GM23338 (cell line): Measurements from ENCODE around the gene TTBK2. TPM values are rescaled to one million over a fixed set of nuclear protein-coding genes. Genes with fewer than 3 reads are reported as not detected.

Experiments used
- ATAC-seq: fragments of 200-7000 bp; cut with Tn5 transposase; 3 replicates; pipeline ENCODE4 v1.9.1; 2020
- DNase-seq: peaks from one replicate; pipeline ENCODE4 v3.0.0-alpha.2; 2015; ENCODE audit warnings: low spot score
- H2AFZ ChIP-seq: fragments of 200-600 bp; sonication (generic); 2 replicates; pipeline ENCODE4 v1.8.0; 2016; ENCODE audit warnings: antibody characterized with exemption, mild to moderate bottlenecking, moderate library complexity
- H3F3A ChIP-seq: fragments of 200-600 bp; sonication (generic); replicated peaks from 2 replicates; pipeline ENCODE4 v1.8.0; 2017; ENCODE audit warnings: antibody characterized with exemption, mixed run types, low read depth
- H3K27ac ChIP-seq: fragments of 200-600 bp; sonication (generic); 2 replicates; pipeline ENCODE4 v1.6.1; 2016; ENCODE audit warnings: low read depth
- H3K27me3 ChIP-seq: fragments of 200-600 bp; sonication (generic); 2 replicates; pipeline ENCODE4 v1.8.0; 2016; ENCODE audit warnings: mild to moderate bottlenecking, mixed run types, moderate library complexity; ENCODE audit not compliant: insufficient read depth
- H3K36me3 ChIP-seq: fragments of 200-600 bp; sonication (generic); 2 replicates; pipeline ENCODE4 v1.8.0; 2016; ENCODE audit warnings: mild to moderate bottlenecking; ENCODE audit not compliant: insufficient read depth
- H3K4me1 ChIP-seq: fragments of 200-600 bp; sonication (generic); 2 replicates; pipeline ENCODE4 v1.8.0; 2016; ENCODE audit warnings: mild to moderate bottlenecking, moderate library complexity; ENCODE audit not compliant: insufficient read depth
- H3K4me2 ChIP-seq: fragments of 200-600 bp; sonication (generic); 2 replicates; pipeline ENCODE4 v1.7.1; 2017; ENCODE audit warnings: mixed run types
- H3K4me3 ChIP-seq: fragments of 200-600 bp; sonication (generic); 2 replicates; pipeline ENCODE4 v1.6.1; 2016; ENCODE audit warnings: mixed run types
- H3K79me2 ChIP-seq: fragments of 200-600 bp; sonication (generic); replicated peaks from 2 replicates; pipeline ENCODE4 v1.8.0; 2017; ENCODE audit warnings: mild to moderate bottlenecking; ENCODE audit not compliant: insufficient read depth
- H3K9me2 ChIP-seq: fragments of 200-600 bp; sonication (generic); 2 replicates; pipeline ENCODE4 v1.8.0; 2017; ENCODE audit not compliant: insufficient read depth
- H4K20me1 ChIP-seq: fragments of 200-600 bp; sonication (generic); replicated peaks from 2 replicates; pipeline ENCODE4 v1.8.0; 2017; ENCODE audit warnings: mild to moderate bottlenecking; ENCODE audit not compliant: insufficient read depth
- H3K27ac Mint-ChIP-seq: 2 replicates; pipeline ENCODE4 v1.8.0; 2020; ENCODE audit warnings: inconsistent platforms, mild to moderate bottlenecking, moderate library complexity, mixed read lengths
- H3K27me3 Mint-ChIP-seq: 3 replicates; pipeline ENCODE4 v1.8.0; 2022; ENCODE audit warnings: low read depth, mild to moderate bottlenecking, moderate library complexity, mixed read lengths, inconsistent platforms; ENCODE audit not compliant: insufficient read depth, poor library complexity
- H3K36me3 Mint-ChIP-seq: 3 replicates; pipeline ENCODE4 v1.8.0; 2021; ENCODE audit warnings: low read depth, mild to moderate bottlenecking, inconsistent platforms, moderate library complexity, mixed read lengths
- H3K4me1 Mint-ChIP-seq: 3 replicates; pipeline ENCODE4 v1.8.0; 2020; ENCODE audit warnings: mild to moderate bottlenecking, inconsistent platforms, mixed read lengths
- H3K4me3 Mint-ChIP-seq: 3 replicates; pipeline ENCODE4 v1.8.0; 2021; ENCODE audit warnings: moderate library complexity, mild to moderate bottlenecking, inconsistent platforms, mixed read lengths
- H3K9me3 Mint-ChIP-seq: 3 replicates; pipeline ENCODE4 v1.8.0; 2020; ENCODE audit warnings: moderate library complexity, mild to moderate bottlenecking, inconsistent platforms, mixed read lengths
- CREB1 ChIP-seq: fragments of 250-450 bp; sonication (Bioruptor Pico); IDR thresholded peaks from 2 replicates; pipeline ENCODE4 v1.5.0; 2020; ENCODE audit warnings: low read depth, mild to moderate bottlenecking, moderate library complexity
- CTCF ChIP-seq, 2 experiments: fragments of 200-600 bp in 1 of 2; sonication (generic) in 1 of 2; conservative IDR thresholded peaks; 2 replicates each; pipeline versions ENCODE4 v1.5.1 to v1.6.1; 2016 to 2017; ENCODE audit warnings: antibody characterized with exemption in 2 of 2, low read depth in 2 of 2, mild to moderate bottlenecking in 2 of 2, moderate library complexity in 1 of 2
- EZH2 ChIP-seq: fragments of 200-600 bp; sonication (generic); IDR thresholded peaks from one replicate; pipeline ENCODE4 v1.8.0; 2017; ENCODE audit warnings: antibody characterized with exemption, mild to moderate bottlenecking, low read depth; ENCODE audit not compliant: unreplicated experiment
- EZH2phosphoT487 ChIP-seq: fragments of 200-600 bp; sonication (generic); IDR thresholded peaks from one replicate; pipeline ENCODE4 v1.8.1; 2018; ENCODE audit warnings: antibody characterized with exemption; ENCODE audit not compliant: unreplicated experiment
- JUNB ChIP-seq: IDR thresholded peaks from one replicate; pipeline ENCODE4 v1.6.1; 2016; ENCODE audit warnings: antibody characterized with exemption; ENCODE audit not compliant: unreplicated experiment
- NANOG ChIP-seq: IDR thresholded peaks from 2 replicates; pipeline ENCODE4 v1.6.1; 2016; ENCODE audit warnings: antibody characterized with exemption, borderline replicate concordance
- POLR2AphosphoS5 ChIP-seq: IDR thresholded peaks from 2 replicates; pipeline ENCODE4 v1.6.1; 2016; ENCODE audit warnings: antibody characterized with exemption, low read depth
- STAT1 ChIP-seq: IDR thresholded peaks from one replicate; pipeline ENCODE4 v1.6.1; 2016; ENCODE audit warnings: antibody characterized with exemption; ENCODE audit not compliant: unreplicated experiment
- ZNF114 ChIP-seq: fragments of 250-450 bp; sonication (Bioruptor Pico); IDR thresholded peaks from 2 replicates; pipeline ENCODE4 v1.5.0; 2020; ENCODE audit warnings: mild to moderate bottlenecking, moderate library complexity
- ZNF331 ChIP-seq: fragments of 250-450 bp; sonication (Bioruptor Pico); IDR thresholded peaks from 2 replicates; pipeline ENCODE4 v1.5.0; 2020; ENCODE audit warnings: low read depth, mild to moderate bottlenecking, moderate library complexity
- polyA plus RNA-seq: library from polyadenylated mRNA; unstranded; fragments of >200 nt; fragmentation: Nextera tagmentation; extraction: Ambion mirVana; gene quantifications from 2 replicates; pipeline ENCODE4 v1.2.1, GENCODE V29; 2016
- total RNA-seq: library from RNA; depleted of rRNA; stranded (reverse); fragments of >200 nt; shearing (Covaris generic); gene quantifications from 2 replicates; pipeline ENCODE4 v1.2.3, GENCODE V29; 2014
- TF ChIP-seq, protein P1 (sequence below): IDR thresholded peaks from one replicate; pipeline ENCODE4 v1.6.1; 2018; ENCODE audit warnings: antibody characterized with exemption; ENCODE audit not compliant: unreplicated experiment
- TF ChIP-seq, protein P2 (sequence below): IDR thresholded peaks from 2 replicates; pipeline ENCODE4 v1.6.1; 2016; ENCODE audit warnings: antibody characterized with exemption
- TF ChIP-seq, protein P3 (sequence below): fragments of 250-450 bp; sonication (Bioruptor Pico); IDR thresholded peaks from 2 replicates; pipeline ENCODE4 v1.5.0; 2020; ENCODE audit warnings: mild to moderate bottlenecking, moderate library complexity

Gene TTBK2
- total and polyA plus RNA-seq, 2 experiments from 2014 or later = 5.8 to 15.9 TPM

DNA sequence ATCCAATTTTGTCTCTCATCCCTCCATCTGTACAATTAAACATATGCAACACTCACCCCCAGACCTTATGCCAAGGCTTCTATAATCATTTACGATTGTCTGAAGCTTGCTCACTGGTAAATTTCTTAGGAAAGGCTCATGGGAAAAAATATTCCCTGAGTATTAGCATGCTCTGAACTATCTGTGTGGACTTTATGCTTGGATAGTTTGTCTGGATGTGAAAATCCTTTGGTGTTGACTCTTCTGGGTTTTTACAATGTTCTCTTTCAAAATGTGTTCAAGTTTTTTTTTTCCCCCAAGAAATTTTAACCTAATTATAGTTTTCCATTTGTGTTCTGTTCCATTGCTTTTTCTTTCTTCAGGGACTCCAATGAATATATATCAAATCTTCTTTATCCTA lies 19.9 kb upstream of the TTBK2 start:
- H3K36me3 ChIP-seq = no peaks in the 10 kb centered on the region
- no peaks in the 10 kb centered on the region for H3K79me2 ChIP-seq
- Mint-ChIP-seq H3K36me3 (peaks cover 6% of the 10 kb centered on the region; the same call in 1 of the 3 replicates), H3K4me3 (no peak overlapping the region), H3K9me3 (no peaks in the 10 kb centered on the region; the same call in 2 of the 3 replicates), H3K27ac (no peak overlapping the region), H3K4me1 (no peaks in the 10 kb centered on the region), H3K27me3 (no peaks in the 10 kb centered on the region)
- H3K27ac ChIP-seq = no peak overlapping the region
- DNase-seq (no peak), ATAC-seq (no peak)
- H3K4me2 ChIP-seq = no peak overlapping the region
- H2AFZ ChIP-seq = no peak overlapping the region
- H3K27me3 ChIP-seq = no peaks in the 10 kb centered on the region
- H4K20me1 ChIP-seq = no peaks in the 10 kb centered on the region
- no peaks in the 10 kb centered on the region for H3F3A ChIP-seq
- H3K4me3 ChIP-seq = no peak overlapping the region
- no peaks in the 10 kb centered on the region for H3K9me2 ChIP-seq
- TF ChIP-seq CREB1 (CRISPR knock-in tag) = no peak
- no peak for TF ChIP-seq EZH2
- TF ChIP-seq JUNB = no peak
- no peak for TF ChIP-seq NANOG
- no peak for TF ChIP-seq EZH2phosphoT487
- TF ChIP-seq, protein P1, sequence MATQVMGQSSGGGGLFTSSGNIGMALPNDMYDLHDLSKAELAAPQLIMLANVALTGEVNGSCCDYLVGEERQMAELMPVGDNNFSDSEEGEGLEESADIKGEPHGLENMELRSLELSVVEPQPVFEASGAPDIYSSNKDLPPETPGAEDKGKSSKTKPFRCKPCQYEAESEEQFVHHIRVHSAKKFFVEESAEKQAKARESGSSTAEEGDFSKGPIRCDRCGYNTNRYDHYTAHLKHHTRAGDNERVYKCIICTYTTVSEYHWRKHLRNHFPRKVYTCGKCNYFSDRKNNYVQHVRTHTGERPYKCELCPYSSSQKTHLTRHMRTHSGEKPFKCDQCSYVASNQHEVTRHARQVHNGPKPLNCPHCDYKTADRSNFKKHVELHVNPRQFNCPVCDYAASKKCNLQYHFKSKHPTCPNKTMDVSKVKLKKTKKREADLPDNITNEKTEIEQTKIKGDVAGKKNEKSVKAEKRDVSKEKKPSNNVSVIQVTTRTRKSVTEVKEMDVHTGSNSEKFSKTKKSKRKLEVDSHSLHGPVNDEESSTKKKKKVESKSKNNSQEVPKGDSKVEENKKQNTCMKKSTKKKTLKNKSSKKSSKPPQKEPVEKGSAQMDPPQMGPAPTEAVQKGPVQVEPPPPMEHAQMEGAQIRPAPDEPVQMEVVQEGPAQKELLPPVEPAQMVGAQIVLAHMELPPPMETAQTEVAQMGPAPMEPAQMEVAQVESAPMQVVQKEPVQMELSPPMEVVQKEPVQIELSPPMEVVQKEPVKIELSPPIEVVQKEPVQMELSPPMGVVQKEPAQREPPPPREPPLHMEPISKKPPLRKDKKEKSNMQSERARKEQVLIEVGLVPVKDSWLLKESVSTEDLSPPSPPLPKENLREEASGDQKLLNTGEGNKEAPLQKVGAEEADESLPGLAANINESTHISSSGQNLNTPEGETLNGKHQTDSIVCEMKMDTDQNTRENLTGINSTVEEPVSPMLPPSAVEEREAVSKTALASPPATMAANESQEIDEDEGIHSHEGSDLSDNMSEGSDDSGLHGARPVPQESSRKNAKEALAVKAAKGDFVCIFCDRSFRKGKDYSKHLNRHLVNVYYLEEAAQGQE = no peak
- TF ChIP-seq, protein P2, sequence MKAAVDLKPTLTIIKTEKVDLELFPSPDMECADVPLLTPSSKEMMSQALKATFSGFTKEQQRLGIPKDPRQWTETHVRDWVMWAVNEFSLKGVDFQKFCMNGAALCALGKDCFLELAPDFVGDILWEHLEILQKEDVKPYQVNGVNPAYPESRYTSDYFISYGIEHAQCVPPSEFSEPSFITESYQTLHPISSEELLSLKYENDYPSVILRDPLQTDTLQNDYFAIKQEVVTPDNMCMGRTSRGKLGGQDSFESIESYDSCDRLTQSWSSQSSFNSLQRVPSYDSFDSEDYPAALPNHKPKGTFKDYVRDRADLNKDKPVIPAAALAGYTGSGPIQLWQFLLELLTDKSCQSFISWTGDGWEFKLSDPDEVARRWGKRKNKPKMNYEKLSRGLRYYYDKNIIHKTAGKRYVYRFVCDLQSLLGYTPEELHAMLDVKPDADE = no peak
- no peak for TF ChIP-seq STAT1
- no peak for TF ChIP-seq POLR2AphosphoS5
- no peak for TF ChIP-seq CTCF (conservative IDR thresholded peaks at IDR 0.05; ENCODE audit: low read depth in 2 of 2)
- TF ChIP-seq, protein P3, sequence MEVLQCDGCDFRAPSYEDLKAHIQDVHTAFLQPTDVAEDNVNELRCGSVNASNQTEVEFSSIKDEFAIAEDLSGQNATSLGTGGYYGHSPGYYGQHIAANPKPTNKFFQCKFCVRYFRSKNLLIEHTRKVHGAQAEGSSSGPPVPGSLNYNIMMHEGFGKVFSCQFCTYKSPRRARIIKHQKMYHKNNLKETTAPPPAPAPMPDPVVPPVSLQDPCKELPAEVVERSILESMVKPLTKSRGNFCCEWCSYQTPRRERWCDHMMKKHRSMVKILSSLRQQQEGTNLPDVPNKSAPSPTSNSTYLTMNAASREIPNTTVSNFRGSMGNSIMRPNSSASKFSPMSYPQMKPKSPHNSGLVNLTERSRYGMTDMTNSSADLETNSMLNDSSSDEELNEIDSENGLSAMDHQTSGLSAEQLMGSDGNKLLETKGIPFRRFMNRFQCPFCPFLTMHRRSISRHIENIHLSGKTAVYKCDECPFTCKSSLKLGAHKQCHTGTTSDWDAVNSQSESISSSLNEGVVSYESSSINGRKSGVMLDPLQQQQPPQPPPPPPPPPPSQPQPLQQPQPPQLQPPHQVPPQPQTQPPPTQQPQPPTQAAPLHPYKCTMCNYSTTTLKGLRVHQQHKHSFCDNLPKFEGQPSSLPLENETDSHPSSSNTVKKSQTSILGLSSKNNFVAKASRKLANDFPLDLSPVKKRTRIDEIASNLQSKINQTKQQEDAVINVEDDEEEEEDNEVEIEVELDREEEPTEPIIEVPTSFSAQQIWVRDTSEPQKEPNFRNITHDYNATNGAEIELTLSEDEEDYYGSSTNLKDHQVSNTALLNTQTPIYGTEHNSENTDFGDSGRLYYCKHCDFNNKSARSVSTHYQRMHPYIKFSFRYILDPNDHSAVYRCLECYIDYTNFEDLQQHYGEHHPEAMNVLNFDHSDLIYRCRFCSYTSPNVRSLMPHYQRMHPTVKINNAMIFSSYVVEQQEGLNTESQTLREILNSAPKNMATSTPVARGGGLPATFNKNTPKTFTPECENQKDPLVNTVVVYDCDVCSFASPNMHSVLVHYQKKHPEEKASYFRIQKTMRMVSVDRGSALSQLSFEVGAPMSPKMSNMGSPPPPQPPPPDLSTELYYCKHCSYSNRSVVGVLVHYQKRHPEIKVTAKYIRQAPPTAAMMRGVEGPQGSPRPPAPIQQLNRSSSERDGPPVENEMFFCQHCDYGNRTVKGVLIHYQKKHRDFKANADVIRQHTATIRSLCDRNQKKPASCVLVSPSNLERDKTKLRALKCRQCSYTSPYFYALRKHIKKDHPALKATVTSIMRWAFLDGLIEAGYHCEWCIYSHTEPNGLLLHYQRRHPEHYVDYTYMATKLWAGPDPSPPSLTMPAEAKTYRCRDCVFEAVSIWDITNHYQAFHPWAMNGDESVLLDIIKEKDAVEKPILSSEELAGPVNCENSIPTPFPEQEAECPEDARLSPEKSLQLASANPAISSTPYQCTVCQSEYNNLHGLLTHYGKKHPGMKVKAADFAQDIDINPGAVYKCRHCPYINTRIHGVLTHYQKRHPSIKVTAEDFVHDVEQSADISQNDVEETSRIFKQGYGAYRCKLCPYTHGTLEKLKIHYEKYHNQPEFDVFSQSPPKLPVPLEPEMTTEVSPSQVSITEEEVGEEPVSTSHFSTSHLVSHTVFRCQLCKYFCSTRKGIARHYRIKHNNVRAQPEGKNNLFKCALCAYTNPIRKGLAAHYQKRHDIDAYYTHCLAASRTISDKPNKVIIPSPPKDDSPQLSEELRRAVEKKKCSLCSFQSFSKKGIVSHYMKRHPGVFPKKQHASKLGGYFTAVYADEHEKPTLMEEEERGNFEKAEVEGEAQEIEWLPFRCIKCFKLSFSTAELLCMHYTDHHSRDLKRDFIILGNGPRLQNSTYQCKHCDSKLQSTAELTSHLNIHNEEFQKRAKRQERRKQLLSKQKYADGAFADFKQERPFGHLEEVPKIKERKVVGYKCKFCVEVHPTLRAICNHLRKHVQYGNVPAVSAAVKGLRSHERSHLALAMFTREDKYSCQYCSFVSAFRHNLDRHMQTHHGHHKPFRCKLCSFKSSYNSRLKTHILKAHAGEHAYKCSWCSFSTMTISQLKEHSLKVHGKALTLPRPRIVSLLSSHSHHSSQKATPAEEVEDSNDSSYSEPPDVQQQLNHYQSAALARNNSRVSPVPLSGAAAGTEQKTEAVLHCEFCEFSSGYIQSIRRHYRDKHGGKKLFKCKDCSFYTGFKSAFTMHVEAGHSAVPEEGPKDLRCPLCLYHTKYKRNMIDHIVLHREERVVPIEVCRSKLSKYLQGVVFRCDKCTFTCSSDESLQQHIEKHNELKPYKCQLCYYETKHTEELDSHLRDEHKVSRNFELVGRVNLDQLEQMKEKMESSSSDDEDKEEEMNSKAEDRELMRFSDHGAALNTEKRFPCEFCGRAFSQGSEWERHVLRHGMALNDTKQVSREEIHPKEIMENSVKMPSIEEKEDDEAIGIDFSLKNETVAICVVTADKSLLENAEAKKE (CRISPR knock-in tag) = no peak
- no peak for TF ChIP-seq ZNF331 (CRISPR knock-in tag)
- no peak for TF ChIP-seq ZNF114
- no peaks in the 10 kb centered on the region for H3K4me1 ChIP-seq
